Neural cell (in vitro differentiated cells): ENCODE measurements around the gene PVALEF.

Experiments used
- EP300 ChIP-seq: fragments of 450-650 bp; conservative IDR thresholded peaks from 2 replicates; pipeline ENCODE4 v1.6.1; 2014; ENCODE audit warnings: antibody characterized with exemption, mild to moderate bottlenecking, moderate library complexity; ENCODE audit not compliant: poor library complexity, severe bottlenecking
- EZH2 ChIP-seq: fragments of 200-600, 300-800 bp; shearing (Covaris generic), sonication (generic); IDR thresholded peaks from 2 replicates; pipeline ENCODE4 v1.6.1; 2014; ENCODE audit warnings: antibody characterized with exemption, low read length, borderline replicate concordance, mild to moderate bottlenecking; ENCODE audit not compliant: insufficient read depth, poor library complexity, severe bottlenecking
- MXI1 ChIP-seq: fragments of 450-650 bp; conservative IDR thresholded peaks from 2 replicates; pipeline ENCODE4 v1.6.1; 2014; ENCODE audit warnings: antibody characterized with exemption, mild to moderate bottlenecking; ENCODE audit not compliant: poor library complexity, severe bottlenecking
- POLR2AphosphoS5 ChIP-seq: IDR thresholded peaks from 2 replicates; pipeline ENCODE4 v1.6.1; 2012
- RAD21 ChIP-seq: fragments of 450-650 bp; conservative IDR thresholded peaks from 2 replicates; pipeline ENCODE4 v1.6.1; 2014; ENCODE audit warnings: antibody characterized with exemption, mild to moderate bottlenecking, moderate library complexity
- REST ChIP-seq: IDR thresholded peaks from 2 replicates; pipeline ENCODE4 v1.6.1; 2012; ENCODE audit warnings: borderline replicate concordance
- SMC3 ChIP-seq: fragments of 450-650 bp; conservative IDR thresholded peaks from 2 replicates; pipeline ENCODE4 v1.6.1; 2014; ENCODE audit warnings: antibody characterized with exemption, mild to moderate bottlenecking, moderate library complexity; ENCODE audit not compliant: poor library complexity
- TAF1 ChIP-seq: IDR thresholded peaks from 2 replicates; pipeline ENCODE4 v1.6.1; 2012; ENCODE audit warnings: low read depth
- TF ChIP-seq, protein P1 (sequence below): fragments of 450-650 bp; IDR thresholded peaks from 2 replicates; pipeline ENCODE4 v1.5.1; 2014; ENCODE audit warnings: antibody characterized with exemption, mild to moderate bottlenecking, moderate library complexity; ENCODE audit not compliant: poor library complexity, severe bottlenecking

GRCh38 chr17:81187120-81187519 lies 21.8 kb downstream of the PVALEF start:
- TF ChIP-seq EZH2 (no peak), TAF1 (no peak), MXI1 (no peak), POLR2AphosphoS5 (no peak), EP300 (no peak), RAD21 (no peak), REST (no peak), SMC3 (no peak)
- TF ChIP-seq, protein P1, sequence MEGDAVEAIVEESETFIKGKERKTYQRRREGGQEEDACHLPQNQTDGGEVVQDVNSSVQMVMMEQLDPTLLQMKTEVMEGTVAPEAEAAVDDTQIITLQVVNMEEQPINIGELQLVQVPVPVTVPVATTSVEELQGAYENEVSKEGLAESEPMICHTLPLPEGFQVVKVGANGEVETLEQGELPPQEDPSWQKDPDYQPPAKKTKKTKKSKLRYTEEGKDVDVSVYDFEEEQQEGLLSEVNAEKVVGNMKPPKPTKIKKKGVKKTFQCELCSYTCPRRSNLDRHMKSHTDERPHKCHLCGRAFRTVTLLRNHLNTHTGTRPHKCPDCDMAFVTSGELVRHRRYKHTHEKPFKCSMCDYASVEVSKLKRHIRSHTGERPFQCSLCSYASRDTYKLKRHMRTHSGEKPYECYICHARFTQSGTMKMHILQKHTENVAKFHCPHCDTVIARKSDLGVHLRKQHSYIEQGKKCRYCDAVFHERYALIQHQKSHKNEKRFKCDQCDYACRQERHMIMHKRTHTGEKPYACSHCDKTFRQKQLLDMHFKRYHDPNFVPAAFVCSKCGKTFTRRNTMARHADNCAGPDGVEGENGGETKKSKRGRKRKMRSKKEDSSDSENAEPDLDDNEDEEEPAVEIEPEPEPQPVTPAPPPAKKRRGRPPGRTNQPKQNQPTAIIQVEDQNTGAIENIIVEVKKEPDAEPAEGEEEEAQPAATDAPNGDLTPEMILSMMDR: no peak
